Upper lobe of left lung (tissue), 4 donors: Measurements from ENCODE around the gene ZNF362.

Source experiments
- CTCF ChIP-seq, 6 experiments: fragments of 450-650 bp in 4 of 6; fragments of 200-600 bp in 2 of 6; sonication (generic) in 2 of 6; IDR thresholded peaks; one replicate each; pipeline ENCODE4 v1.5.1; 2016 to 2019; ENCODE audit warnings: antibody characterized with exemption in 6 of 6
- EP300 ChIP-seq, 4 donors: sonication (generic); formaldehyde crosslinking; IDR thresholded peaks; one replicate each; pipeline ENCODE4 v1.5.1; 2017; ENCODE audit warnings: antibody characterized with exemption in 4 of 4, control low read depth in 2 of 4
- POLR2A ChIP-seq, 4 donors: fragments of 450-650 bp; IDR thresholded peaks; one replicate each; pipeline ENCODE4 v1.5.1; 2016 to 2017; ENCODE audit warnings: antibody characterized with exemption in 4 of 4, mild to moderate bottlenecking in 2 of 4
- POLR2AphosphoS5 ChIP-seq, 2 donors: sonication (generic); formaldehyde crosslinking; IDR thresholded peaks; one replicate each; pipeline ENCODE4 v1.5.1; 2017; ENCODE audit warnings: antibody characterized with exemption in 2 of 2

DNA sequence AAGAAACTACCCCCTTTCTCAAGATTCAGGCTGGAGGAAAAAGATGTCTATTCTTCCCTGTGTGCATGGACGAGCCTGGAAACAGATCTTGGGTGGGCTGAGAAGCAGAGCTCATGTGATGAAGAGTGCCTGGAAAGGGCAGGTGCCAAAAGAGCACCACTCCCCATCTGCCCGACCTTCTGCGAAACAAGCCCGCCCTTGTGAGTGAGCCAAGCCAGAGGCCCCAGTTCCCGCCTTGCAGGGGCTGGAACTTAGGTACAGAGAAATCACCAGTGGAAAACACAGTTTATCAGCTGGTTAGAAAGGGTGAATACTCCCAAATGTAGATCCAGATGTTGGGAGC, 91.3 kb downstream of the ZNF362 start:
- TF ChIP-seq CTCF (IDR thresholded peaks at IDR 0.05): no peak
- TF ChIP-seq POLR2A (IDR thresholded peaks at IDR 0.05): no peak
- peak in 1 of 2 donors; percentile 44 for TF ChIP-seq POLR2AphosphoS5 (IDR thresholded peaks at IDR 0.05)
- no peak for TF ChIP-seq EP300 (IDR thresholded peaks at IDR 0.05)
